NCI-H345 (cell line): ENCODE measurements around the gene SCGB1D1.

Experiments
- DNase-seq: peaks from one replicate; lab custom pipeline; 2025; lab: John Stamatoyannopoulos, UW

SCGB1D1 gene, protein sequence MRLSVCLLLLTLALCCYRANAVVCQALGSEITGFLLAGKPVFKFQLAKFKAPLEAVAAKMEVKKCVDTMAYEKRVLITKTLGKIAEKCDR

DNA sequence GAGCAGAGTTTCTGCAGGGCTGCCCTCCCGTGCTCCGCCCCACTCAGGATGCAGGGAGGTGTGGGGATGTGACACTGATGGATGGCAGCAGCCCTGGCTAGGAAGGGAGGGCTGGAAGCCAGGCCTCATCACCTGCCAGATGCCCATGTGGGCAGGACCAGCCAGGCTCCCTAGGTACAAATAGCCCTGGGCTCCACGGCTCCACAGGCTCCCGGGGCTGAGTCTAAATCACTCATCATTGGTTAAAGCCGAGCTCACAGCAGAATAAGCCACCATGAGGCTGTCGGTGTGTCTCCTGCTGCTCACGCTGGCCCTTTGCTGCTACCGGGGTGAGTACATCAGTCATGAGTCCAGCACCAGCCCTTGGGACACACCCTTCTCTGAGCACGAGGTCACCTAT is at the start of gene SCGB1D1:
TSS of gene SCGB1D1 (plus strand) at position 206 of the 400 bp plus-strand sequence. CDS start at position 275, 69 bp downstream.
- peak; percentile 6 for DNase-seq

DNA sequence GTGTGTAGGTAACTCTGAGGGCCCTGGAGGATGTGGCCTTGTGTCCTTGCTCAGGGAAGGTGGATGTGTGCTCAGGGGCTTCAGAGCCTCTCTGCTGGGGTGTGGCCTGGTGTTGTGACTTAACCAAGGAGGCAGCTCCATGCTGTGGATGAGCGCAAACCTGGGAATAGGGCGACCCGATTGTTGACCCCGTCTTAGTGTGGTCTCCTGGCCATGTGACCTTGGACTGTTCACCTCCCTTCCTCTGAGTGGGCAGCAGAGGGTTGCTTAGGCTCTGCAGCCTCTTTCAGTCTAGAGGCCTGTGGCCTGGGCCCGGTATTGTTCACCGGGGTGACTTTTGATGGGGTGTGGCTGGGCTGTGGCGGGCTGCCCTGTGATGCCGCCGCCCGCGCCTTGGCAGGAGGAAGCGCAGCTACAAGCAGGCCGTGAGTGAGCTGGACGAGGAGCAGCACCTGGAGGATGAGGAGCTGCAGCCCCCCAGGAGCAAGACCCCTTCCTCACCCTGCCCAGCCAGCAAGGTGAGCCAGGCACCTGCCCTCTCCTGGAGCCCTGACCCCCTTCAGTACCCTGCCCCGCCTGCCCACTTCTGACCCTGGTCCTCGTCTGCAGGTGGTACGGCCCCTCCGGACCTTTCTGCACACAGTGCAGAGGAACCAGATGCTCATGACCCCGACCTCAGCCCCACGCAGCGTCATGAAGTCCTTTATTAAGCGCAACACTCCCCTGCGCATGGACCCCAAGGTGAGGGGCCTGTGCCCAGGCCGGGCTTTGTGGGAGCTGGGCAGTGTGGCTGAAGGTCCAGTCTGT is 49.5 kb upstream of the SCGB1D1 start:
- DNase-seq, result no peak

DNA sequence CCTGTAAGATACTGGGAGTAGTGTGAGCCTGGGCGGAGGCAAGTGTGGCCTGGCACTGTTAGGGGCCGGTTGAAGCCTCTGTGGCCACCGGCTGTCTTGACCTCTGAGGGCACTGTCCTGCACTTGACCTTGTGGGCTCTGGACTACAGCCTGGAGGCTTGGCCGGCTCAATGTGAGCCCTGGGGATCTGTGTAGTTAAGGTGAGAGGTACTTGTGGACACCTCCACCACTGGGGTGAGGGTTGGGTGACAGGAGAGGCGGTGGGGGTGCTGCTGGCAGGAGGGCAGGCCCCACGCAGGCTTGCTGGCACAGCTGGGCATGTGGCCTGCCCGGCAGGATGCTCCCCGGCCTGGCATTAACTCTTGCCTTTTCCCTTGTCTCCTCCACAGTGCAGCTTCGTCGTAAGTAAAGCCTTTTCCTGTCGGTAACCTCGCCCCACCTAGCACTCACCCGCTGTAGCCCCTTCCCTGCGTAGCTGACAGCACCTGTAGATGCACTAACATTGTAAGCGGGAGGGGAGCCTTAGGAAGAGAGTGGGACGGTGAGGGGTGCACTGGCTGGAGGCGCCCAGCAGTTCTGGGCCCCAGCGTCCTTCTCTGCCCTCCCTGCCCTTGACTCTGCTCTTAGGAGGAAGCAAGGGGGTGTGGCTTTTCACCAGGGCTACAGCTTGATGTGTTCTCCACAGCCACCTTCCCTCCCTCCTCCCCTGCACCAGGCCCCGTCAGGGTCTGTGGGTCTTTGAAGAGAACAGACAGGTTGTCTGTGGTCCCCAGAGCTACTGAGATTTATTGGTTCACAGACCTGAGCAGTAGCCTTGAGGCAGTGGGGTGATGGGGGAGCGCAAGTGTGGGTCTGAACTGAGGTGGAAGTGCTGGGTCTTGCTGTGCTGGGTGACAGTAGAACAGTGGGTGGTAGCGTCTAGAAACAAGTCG is 48.6 kb upstream of the SCGB1D1 start:
- no peak for DNase-seq

DNA sequence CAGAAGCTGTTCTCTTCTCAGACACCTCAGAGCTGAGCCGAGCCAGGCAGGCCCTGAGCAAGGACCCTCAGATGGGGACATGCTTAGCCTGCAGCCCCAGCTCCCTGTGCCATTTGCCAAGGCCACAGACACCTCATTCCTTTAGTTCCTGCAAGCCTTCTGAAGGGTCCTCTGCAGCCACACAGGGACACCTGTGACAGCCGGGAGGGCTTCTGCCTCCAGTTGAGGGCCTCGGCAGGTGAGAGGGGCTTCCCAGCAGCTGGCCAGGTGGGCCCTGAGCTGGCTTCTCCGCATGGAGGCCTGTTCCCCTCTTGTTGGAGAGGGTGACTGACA is 48.0 kb upstream of the SCGB1D1 start:
- no peak for DNase-seq

DNA sequence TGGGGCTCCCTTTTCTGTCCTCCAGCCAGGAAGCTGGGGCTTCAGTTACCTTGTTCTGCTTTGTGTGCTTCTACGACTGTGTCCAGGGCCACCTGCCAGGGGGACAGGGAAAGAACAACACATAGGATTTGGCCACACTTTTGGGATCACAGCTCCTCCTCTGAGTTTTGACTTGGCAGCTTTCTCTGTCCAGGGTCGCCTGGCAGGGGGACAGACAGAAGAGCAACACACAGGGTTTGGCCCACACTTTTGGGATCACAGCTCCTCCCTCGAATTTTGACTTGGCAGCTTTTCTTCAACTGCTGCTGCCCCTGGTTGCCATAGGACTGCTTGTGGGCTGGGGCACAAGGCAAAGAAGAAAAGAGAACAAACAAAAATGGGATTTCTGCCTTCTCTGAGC is 47.1 kb upstream of the SCGB1D1 start:
- DNase-seq, result no peak

DNA sequence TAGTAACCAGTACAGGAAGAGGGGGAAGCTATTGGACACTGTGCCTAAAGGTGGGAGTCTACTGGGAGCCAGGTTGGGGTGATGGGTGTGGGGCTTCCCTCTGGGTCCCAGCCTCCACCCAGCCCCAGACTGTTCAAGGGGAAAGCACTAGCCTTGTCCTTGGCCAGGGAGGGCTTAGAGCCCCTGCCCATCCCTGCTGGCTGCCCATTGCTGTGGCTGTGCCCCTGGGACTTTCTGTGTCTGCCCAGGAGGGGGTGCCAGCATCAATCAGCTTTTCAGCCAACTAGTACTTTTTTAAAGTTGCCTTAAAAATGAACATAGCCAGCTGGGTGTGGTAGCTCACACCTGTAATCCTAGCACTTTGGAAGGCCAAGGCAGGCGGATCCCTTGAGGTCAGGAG is 46.3 kb upstream of the SCGB1D1 start:
- DNase-seq, result no peak

DNA sequence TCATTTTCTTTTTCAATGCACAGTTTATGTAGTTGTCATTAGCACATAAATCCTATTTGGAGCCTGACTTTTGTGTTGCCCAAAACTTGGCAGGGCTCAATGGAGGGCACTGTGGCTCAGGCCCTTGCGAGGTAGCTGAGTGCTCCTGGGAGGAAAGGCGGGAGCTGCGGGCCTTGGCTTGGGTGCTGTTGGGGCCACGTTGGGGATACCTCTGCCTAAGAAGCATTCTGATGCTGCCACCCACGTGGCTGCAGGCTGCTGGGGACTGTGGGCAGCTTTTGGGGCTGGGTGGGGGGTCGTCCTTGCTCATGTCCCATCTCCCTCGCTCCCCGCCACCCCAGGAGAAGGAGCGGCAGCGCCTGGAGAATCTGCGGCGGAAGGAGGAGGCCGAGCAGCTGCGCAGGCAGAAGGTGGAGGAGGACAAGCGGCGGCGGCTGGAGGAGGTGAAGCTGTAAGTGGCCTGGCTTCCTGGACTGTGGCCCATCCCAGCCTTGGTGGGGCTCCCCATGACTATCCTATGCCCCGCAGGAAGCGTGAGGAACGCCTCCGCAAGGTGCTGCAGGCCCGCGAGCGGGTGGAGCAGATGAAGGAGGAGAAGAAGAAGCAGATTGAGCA is 45.3 kb upstream of the SCGB1D1 start:
- DNase-seq, result no peak

DNA sequence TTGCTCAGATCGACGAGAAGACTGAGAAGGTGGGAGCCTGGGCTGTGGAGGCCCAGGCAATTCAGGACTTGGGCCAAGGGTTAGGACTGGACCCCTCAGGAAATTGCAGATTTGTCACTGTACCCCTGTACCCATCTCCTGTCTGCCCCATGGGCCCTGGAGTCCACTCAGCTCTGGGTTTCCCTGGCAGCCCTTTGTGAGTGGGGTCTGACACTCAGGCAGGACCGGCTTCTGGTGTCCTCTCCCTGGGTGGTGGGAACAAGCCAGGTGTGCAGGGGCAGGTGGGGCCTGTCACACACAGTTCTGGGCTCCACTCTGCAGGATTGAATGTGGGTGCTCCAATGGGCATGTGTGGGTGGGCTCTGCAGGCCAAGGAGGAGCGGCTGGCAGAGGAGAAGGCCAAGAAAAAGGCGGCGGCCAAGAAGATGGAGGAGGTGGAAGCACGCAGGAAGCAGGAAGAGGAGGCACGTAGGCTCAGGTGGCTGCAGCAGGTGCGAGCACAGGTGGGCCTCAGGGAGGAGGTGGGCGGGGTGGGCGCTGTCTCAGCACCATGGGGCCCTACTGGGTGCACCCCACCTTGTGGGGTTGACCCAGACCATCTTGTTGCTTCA is 44.6 kb upstream of the SCGB1D1 start:
- no peak for DNase-seq

DNA sequence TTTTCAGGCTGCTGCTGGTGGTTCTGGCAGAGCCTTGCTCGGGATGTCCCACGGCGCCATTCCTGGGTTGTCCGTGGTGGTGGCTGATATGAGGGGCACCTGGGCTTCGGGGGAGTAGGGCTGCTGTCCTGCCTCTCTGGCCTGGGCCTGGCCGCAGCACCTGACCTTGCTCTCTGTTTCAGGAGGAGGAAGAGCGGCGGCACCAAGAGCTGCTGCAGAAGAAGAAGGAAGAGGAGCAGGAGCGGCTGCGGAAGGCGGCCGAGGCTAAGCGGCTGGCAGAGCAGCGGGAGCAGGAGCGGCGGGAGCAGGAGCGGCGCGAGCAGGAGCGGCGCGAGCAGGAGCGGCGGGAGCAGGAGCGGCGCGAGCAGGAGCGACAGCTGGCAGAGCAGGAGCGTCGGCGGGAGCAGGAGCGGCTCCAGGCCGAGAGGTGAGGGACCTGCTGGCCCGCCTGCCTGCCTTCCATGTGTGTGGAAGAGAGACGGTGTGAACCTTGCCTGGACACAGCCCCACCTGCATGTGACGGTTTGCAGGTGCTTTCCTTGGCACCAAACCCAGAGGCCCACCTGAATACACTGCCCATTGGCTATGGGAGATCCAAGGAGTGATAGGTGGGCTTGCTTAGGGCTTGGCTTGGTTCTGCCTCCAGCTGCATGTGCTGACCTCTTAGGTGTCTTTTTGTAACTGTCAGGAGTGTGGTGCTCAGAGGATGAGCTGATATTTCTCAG is 43.4 kb upstream of the SCGB1D1 start:
- DNase-seq, result no peak

DNA sequence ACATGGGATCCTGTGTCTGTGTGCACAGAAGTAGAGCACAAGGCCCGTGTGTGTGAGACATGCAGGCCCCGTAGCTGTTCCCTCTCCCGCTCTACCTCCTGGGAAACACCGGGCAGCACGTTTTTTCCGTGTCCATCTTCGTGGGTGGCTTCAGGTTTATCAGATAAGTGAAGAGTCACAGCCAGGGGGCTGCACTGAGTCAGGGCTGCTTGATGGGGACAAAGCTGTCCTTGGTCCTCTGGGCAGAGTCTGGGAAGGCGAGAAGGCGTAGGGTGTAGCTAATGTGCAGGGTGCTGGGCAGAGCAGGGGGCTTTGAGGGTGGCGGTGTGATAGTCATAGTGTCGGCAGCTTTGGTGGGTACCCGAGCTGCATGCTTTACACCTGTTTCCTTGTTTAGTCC is 42.5 kb upstream of the SCGB1D1 start:
- no peak for DNase-seq

DNA sequence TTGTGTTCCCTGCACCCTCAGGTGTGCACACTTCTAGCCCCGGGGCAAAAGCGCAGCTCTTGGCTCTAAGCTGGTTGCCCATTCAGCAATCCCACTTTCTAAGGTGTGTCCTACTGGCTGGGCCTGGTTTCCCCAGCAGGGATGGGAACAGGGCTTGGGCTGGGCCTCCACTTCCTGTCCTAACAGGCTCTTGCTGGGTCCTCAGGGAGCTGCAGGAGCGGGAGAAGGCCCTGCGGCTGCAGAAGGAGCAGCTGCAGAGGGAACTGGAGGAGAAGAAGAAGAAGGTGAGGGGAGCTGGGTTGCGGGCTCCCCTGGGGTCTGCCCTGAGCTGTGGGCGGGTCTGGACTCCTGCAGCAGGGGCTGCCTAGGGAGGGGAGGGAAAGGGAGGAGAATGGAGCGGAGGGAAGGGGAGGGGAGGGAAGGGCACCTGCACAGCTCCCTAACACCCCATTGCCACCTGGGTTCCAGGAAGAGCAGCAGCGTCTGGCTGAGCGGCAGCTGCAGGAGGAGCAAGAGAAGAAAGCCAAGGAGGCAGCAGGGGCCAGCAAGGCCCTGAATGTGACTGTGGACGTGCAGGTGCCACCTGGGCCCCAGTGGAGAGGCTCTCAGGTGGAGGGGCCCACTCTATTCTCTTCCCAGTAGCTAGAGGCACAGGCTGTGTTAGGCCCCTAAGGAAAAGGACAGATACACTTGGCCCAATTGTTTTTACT is 41.6 kb upstream of the SCGB1D1 start:
- no peak for DNase-seq

DNA sequence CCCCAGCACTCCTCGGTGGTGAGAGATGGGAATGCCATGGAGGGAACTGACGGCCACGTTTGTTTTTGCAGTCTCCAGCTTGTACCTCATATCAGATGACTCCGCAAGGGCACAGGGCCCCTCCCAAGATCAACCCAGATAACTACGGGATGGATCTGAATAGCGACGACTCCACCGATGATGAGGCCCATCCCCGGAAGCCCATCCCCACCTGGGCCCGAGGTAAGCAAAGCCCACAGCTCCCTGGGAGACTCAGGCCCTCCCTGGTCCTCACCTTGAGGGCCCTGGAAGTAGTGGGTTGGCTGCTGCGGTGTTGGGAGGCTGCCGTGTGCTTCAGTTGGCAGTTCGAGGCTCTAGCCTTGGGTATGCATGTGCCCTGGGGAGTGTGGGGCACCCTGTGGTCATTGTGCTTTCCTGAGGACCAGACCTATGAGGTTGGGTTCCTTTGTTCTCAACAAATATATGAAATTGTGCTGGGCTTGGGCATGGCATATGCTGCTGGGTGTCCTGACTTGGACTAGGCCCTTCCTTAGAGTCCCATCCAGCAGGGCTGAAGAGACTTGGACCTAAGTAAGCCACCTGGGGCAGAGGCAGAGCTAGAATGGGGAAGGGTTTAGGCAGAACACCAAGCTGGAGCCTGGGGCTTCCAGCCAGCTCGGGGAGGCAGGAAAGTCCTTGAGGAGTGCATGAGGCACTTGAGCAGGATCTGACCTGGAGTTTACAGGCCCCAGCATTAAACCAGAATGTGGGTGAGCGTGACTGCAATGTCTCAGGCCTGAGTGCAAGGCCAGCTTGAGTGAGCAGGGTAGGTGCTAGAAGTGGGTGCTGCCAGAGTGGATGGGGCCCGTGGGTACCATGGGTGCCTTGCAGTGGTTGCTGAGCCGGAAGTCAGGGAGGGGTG is 39.8 kb upstream of the SCGB1D1 start:
- DNase-seq, result no peak

DNA sequence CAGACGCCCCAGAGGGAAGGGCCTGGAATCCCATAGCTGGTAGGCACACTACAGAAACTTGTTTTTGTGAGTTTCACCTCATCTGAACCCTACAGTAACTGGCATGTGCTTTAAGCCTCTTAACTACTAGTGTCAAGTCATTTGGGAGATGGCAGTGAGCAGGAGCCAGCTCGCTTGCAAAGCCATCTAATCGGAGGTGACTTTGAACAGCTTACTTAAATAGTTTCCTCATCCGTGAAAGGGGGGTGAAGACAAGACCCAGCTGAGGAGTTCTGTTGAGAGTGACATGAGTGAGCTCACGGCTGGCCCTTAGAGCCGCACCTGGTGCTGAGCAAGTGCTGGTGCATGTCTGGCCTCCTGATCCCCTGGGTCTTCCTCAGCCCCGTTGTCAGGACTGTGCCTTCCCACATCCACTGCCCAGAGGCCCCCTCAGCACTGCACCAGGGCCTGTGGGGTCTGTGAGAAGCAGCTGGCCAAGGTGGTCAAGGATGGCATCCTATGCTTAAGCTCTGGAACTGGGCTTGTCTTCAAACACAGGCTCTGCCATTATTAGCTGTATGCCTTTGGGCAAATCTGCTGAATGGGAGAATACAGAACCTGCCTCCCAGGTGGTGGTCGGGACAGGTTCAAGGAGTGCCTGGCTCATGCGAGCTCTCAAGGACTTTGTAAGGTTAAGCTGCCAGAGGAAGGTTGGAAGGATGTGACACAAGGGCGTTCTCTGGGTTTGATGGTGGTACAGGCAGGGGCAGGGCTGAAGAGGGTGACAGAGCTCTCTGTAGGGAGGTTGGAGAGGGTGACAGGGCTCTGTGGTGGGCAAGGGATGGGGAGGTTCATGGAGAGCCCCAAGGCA is 38.9 kb upstream of the SCGB1D1 start:
- DNase-seq, result no peak

DNA sequence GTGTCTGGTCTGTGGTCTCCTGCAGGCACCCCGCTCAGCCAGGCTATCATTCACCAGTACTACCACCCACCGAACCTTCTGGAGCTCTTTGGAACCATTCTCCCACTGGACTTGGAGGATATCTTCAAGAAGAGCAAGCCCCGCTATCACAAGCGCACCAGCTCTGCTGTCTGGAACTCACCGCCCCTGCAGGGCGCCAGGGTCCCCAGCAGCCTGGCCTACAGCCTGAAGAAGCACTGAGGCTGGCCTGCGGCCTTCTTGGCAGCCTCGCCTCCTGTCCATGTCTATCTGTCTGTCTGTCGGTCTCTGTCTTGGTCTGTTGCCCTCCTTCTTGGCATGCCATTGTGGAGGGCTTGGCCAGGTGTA is 38.3 kb upstream of the SCGB1D1 start:
- no peak for DNase-seq

DNA sequence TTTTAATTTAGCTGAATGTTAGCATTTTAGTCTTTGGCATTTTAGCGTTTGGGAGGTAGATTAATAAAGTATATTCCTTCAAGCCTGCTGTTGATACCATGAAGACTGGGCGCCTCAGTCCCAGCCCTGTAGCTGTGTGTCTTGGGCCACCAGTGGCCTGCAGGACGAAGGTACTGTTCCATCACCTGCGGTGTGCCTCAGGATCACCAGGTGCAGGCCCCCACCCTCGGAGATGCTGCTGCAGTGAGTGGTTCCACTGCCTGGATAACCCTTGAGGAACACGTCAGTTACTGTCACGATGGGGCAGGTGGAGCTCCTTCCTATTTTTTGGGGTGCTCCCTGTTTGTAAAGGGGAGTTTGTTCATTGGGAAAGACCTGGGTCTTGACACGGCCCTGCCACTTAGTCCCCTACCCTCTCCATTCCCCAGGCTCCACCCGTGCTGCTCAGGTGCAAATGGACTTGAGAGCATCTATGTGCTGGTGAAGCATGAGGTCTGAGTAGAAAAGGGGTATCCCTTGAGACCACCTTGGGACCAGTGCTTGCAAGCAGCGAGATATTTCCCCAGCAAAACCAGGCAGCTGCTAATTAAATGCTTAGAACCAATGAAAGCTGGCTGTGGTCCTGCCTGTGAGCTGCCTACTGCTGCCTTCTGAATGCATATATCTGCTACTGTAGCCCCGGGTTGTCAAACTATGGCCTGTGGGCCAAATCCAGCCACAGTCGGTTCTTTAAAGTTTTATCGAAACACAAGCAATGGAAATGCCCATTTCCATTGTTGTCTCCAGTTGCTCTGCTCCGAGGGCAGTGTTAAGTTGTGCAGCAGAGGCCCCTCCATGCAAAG is 37.5 kb upstream of the SCGB1D1 start:
- no peak for DNase-seq

DNA sequence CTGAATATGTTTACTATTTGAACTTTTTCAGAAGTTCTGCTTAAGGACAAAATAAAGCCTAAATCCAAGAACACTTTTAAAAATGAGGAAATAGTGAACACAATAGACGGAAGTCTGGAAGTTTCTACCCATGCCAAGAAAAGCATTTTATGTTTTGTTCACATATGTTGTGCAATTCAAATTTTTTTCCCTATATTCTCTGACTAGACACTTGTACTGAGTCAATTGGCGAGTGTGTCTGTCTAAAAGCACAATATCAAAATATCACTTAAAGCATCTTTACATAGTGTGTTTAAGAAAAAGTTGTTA is 37.0 kb upstream of the SCGB1D1 start:
- DNase-seq, result no peak

DNA sequence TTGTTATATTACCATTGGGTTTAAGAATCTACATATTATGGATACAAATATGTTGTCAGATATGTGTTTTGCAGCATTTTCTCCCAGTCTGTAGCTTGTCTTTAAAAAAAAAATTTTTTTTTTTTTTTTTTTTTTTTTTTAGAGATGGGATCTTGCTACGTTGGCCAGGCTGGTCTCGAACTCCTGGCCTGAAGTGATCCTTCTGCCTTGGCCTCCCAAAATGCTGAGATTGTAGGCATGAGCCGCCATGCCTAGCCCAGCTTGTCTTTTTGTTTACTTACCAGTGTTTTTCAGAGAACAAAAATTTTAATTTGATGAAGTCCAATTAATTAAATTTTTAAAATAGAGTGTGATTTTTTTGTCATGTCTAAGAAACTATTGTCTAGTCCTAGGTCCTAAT is 36.4 kb upstream of the SCGB1D1 start:
- DNase-seq, result no peak

DNA sequence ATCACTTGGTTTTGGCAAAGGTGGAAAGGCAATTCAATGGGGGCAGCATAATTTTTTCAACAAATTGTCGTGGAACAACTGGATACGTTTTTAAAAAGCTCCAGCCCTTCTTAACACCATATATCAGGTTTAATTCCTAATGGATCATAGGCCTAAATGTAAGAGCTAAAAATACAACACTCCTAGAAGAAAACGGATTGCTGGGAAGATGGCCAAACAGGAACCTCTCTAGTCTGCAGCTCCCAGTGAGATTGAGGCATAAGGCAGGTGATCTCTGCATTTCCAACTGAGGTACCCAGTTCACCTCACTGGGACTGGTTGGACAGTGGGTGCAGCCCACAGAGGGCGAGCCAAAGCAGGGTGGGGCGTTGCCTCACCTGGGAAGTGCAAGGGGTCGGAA is 32.4 kb upstream of the SCGB1D1 start:
- no peak for DNase-seq
